SK-N-SH (cell line): Measurements from ENCODE around the gene OPCML.

Experiments used
- CHD2 ChIP-seq: fragments of 150-350 bp; IDR thresholded peaks from 2 replicates; pipeline ENCODE4 v1.6.1; 2018; ENCODE audit warnings: low read length; ENCODE audit not compliant: partially characterized antibody
- EP300 ChIP-seq, 2 experiments: IDR thresholded peaks; 2 replicates each; pipeline versions ENCODE4 v1.4.0 to v1.6.1; 2012; ENCODE audit warnings: borderline replicate concordance in 1 of 2, low read depth in 1 of 2, low read length in 1 of 2
- FOXJ3 ChIP-seq: sonication (generic); formaldehyde crosslinking; IDR thresholded peaks from 2 replicates; pipeline ENCODE4 v1.5.1; 2020; ENCODE audit warnings: mild to moderate bottlenecking, missing genetic modification reagents
- JUND ChIP-seq: IDR thresholded peaks from 2 replicates; pipeline ENCODE4 v1.4.0; 2012
- POLR2AphosphoS5 ChIP-seq: IDR thresholded peaks from 2 replicates; pipeline ENCODE4 v1.6.1; 2012; ENCODE audit warnings: low read depth, low read length
- YY1 ChIP-seq: IDR thresholded peaks from 2 replicates; pipeline ENCODE4 v1.4.0; 2012; ENCODE audit warnings: low read depth, mild to moderate bottlenecking
- TF ChIP-seq, protein P1 (sequence below): fragments of 200-600 bp; sonication (generic); IDR thresholded peaks from 2 replicates; pipeline ENCODE4 v1.6.1; 2017; ENCODE audit warnings: antibody characterized with exemption, mild to moderate bottlenecking, moderate library complexity

DNA sequence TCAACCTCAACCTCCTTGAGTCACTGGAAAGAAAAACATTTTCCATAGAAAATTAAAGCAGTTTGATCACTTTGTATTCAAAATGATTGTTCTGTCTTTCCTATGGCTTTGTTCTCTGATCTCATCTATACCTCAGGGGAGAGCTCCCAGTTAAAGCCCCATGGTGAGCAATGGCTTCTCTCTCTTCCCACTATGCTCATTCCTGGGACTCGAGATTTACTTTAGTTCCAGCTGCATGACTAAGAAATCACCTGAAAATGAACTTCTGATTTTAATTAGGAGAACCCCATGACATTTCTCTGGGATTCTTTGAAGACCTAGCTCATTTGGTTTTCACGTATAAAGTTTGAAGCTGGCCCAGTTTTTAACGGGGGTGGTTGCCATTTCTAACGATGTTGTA, 921.5 kb downstream of the OPCML start:
- TF ChIP-seq, protein P1, sequence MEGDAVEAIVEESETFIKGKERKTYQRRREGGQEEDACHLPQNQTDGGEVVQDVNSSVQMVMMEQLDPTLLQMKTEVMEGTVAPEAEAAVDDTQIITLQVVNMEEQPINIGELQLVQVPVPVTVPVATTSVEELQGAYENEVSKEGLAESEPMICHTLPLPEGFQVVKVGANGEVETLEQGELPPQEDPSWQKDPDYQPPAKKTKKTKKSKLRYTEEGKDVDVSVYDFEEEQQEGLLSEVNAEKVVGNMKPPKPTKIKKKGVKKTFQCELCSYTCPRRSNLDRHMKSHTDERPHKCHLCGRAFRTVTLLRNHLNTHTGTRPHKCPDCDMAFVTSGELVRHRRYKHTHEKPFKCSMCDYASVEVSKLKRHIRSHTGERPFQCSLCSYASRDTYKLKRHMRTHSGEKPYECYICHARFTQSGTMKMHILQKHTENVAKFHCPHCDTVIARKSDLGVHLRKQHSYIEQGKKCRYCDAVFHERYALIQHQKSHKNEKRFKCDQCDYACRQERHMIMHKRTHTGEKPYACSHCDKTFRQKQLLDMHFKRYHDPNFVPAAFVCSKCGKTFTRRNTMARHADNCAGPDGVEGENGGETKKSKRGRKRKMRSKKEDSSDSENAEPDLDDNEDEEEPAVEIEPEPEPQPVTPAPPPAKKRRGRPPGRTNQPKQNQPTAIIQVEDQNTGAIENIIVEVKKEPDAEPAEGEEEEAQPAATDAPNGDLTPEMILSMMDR: no peak
- no peak for TF ChIP-seq FOXJ3 (CRISPR knock-in tag)
- TF ChIP-seq JUND: no peak
- TF ChIP-seq YY1: no peak
- no peak for TF ChIP-seq POLR2AphosphoS5
- TF ChIP-seq CHD2: no peak
- no peak for TF ChIP-seq EP300 (IDR thresholded peaks at IDR 0.05; ENCODE audit: borderline replicate concordance in 1 of 2, low read depth in 1 of 2, low read length in 1 of 2)
